ENCODE results near the gene BCAS1.

BCAS1 gene

GRCh38 chr20:54070187-54070987 lies at the start of gene BCAS1:
TSS of gene BCAS1 (minus strand) at chr20:54070594. CDS start at chr20:54058718, 11,876 bp downstream.
- no peak for DNase-seq

GRCh38 chr20:54119744-54120143 lies 49.4 kb upstream of the BCAS1 start:
- no peak for DNase-seq

GRCh38 chr20:54118220-54119001 lies 48.0 kb upstream of the BCAS1 start:
- DNase-seq = no peak

- no peak for DNase-seq
These were observed 46.3 kb upstream of the BCAS1 start for GRCh38 chr20:54116550-54117235.

GRCh38 chr20:54115172-54115854 lies 44.9 kb upstream of the BCAS1 start:
- DNase-seq = no peak

- DNase-seq = no peak
These were observed 43.7 kb upstream of the BCAS1 start for GRCh38 chr20:54114109-54114508.

GRCh38 chr20:54113566-54113965 lies 43.2 kb upstream of the BCAS1 start:
- DNase-seq = no peak

- DNase-seq = no peak
These were observed 42.0 kb upstream of the BCAS1 start for GRCh38 chr20:54112221-54112884.

- no peak for DNase-seq
These were observed 41.1 kb upstream of the BCAS1 start for GRCh38 chr20:54111460-54111859.

GRCh38 chr20:54110457-54110856 lies 40.1 kb upstream of the BCAS1 start:
- DNase-seq = no peak

- DNase-seq = no peak
These were observed 39.6 kb upstream of the BCAS1 start for GRCh38 chr20:54110041-54110440.

- DNase-seq = no peak
These were observed 38.4 kb upstream of the BCAS1 start for GRCh38 chr20:54108817-54109216.

- no peak for DNase-seq
These were observed 37.9 kb upstream of the BCAS1 start for GRCh38 chr20:54108326-54108642.

- no peak for DNase-seq
These were observed 37.4 kb upstream of the BCAS1 start for GRCh38 chr20:54107600-54108325.

- no peak for DNase-seq
These were observed 36.8 kb upstream of the BCAS1 start for GRCh38 chr20:54107181-54107580.

GRCh38 chr20:54106162-54106561 lies 35.8 kb upstream of the BCAS1 start:
- DNase-seq = no peak

GRCh38 chr20:54105653-54106052 lies 35.3 kb upstream of the BCAS1 start:
- no peak for DNase-seq

GRCh38 chr20:54104781-54105180 lies 34.4 kb upstream of the BCAS1 start:
- no peak for DNase-seq

GRCh38 chr20:54103762-54104600 lies 33.6 kb upstream of the BCAS1 start:
- DNase-seq = no peak

GRCh38 chr20:54103067-54103761 lies 32.8 kb upstream of the BCAS1 start:
- peak; percentile 36 for DNase-seq
